A172 (cell line): ENCODE results near the gene NLRP7. TPM values are rescaled to one million over a fixed set of nuclear protein-coding genes. Genes with fewer than 3 reads are reported as not detected.
A peak's percentile ranks its signal among the peaks of the same experiment; 100 is the strongest.
"Not testable (repeated sequence)": the region's sequence is repeated elsewhere in the genome, so short reads cannot be mapped to it uniquely, and the experiment has no call there.

ENCODE experiments used
- DNase-seq: peaks from one replicate; pipeline ENCODE4 v3.0.0-alpha.2; 2015; ENCODE audit warnings: low spot score
- total RNA-seq: library from RNA; depleted of rRNA; stranded (reverse); fragments of >200 nt; shearing (Covaris generic); gene quantifications from 2 replicates; pipeline ENCODE4 v1.2.3, GENCODE V29; 2014; rRNA removed

Gene NLRP7
- not detected in 2 replicates for total RNA-seq

- no peak for DNase-seq
These were observed at the start of gene NLRP7 for GRCh38 chr19:54947381-54947780. TSS of gene NLRP7 (minus strand) at chr19:54947530.

- no peak for DNase-seq
These were observed 48.2 kb upstream of the NLRP7 start for GRCh38 chr19:54995561-54995960.

GRCh38 chr19:54989531-54989930 lies 42.2 kb upstream of the NLRP7 start:
- not testable (repeated sequence) for DNase-seq

- not testable (repeated sequence) for DNase-seq
These were observed 35.2 kb upstream of the NLRP7 start for GRCh38 chr19:54982562-54982961.

GRCh38 chr19:54973229-54974090 lies 26.1 kb upstream of the NLRP7 start:
- not testable (repeated sequence) for DNase-seq

- not testable (repeated sequence) for DNase-seq
These were observed 24.1 kb upstream of the NLRP7 start for GRCh38 chr19:54971446-54971845.

GRCh38 chr19:54969647-54970046 lies 22.3 kb upstream of the NLRP7 start:
- no peak for DNase-seq

- no peak for DNase-seq
These were observed 20.3 kb upstream of the NLRP7 start for GRCh38 chr19:54967611-54968010.

- DNase-seq, result not testable (repeated sequence)
These were observed 17.7 kb upstream of the NLRP7 start for GRCh38 chr19:54965055-54965454.

GRCh38 chr19:54959840-54960239 lies 12.5 kb upstream of the NLRP7 start:
- no peak for DNase-seq

- DNase-seq, result peak; percentile 25
These were observed 8.0 kb upstream of the NLRP7 start for GRCh38 chr19:54955376-54955775.

- not testable (repeated sequence) for DNase-seq
These were observed 6.0 kb upstream of the NLRP7 start for GRCh38 chr19:54953345-54953713.

GRCh38 chr19:54952591-54953344 lies 5.4 kb upstream of the NLRP7 start:
- DNase-seq, result peak; percentile 89

GRCh38 chr19:54950580-54950979 lies 3.2 kb upstream of the NLRP7 start:
- not testable (repeated sequence) for DNase-seq

- DNase-seq, result no peak
These were observed 2.1 kb upstream of the NLRP7 start for GRCh38 chr19:54949412-54949811.

- DNase-seq, result peak; percentile 19
These were observed 3.5 kb downstream of the NLRP7 start for GRCh38 chr19:54943772-54944361.

- not testable (repeated sequence) for DNase-seq
These were observed 7.8 kb downstream of the NLRP7 start for GRCh38 chr19:54939538-54939937.

GRCh38 chr19:54938906-54939305 lies 8.4 kb downstream of the NLRP7 start:
- no peak for DNase-seq

- peak; percentile 19 for DNase-seq
These were observed 9.4 kb downstream of the NLRP7 start for GRCh38 chr19:54937926-54938325.

GRCh38 chr19:54928299-54928698 lies 19.0 kb downstream of the NLRP7 start:
- DNase-seq, result no peak

GRCh38 chr19:54923276-54923675 lies 24.1 kb downstream of the NLRP7 start:
- DNase-seq, result no peak

GRCh38 chr19:54921082-54921481 lies 26.2 kb downstream of the NLRP7 start:
- DNase-seq, result no peak
